Transverse colon (tissue), 4 donors: ENCODE measurements around the gene CDC42EP3.

Experiments used
- EP300 ChIP-seq: sonication (generic); formaldehyde crosslinking; IDR thresholded peaks from one replicate; pipeline ENCODE4 v1.6.1; 2017; ENCODE audit warnings: antibody characterized with exemption, low read depth
- POLR2A ChIP-seq: fragments of 450-650 bp; IDR thresholded peaks from one replicate; pipeline ENCODE4 v1.6.1; 2016; ENCODE audit warnings: antibody characterized with exemption, mild to moderate bottlenecking, moderate library complexity
- POLR2AphosphoS5 ChIP-seq, 3 donors: sonication (generic); formaldehyde crosslinking; IDR thresholded peaks; one replicate each; pipeline ENCODE4 v1.6.1; 2016; ENCODE audit warnings: antibody characterized with exemption in 3 of 3
- TF ChIP-seq, protein P1 (sequence below), 5 experiments: fragments of 200-600 bp in 3 of 5; fragments of 450-650 bp in 2 of 5; sonication (generic) in 3 of 5; IDR thresholded peaks; 1 replicate in 2 of 5; 2 replicates in 3 of 5; pipeline ENCODE4 v1.5.1; 2016 to 2017; ENCODE audit warnings: antibody characterized with exemption in 5 of 5, inconsistent platforms in 3 of 5, mild to moderate bottlenecking in 2 of 5, moderate library complexity in 1 of 5

DNA sequence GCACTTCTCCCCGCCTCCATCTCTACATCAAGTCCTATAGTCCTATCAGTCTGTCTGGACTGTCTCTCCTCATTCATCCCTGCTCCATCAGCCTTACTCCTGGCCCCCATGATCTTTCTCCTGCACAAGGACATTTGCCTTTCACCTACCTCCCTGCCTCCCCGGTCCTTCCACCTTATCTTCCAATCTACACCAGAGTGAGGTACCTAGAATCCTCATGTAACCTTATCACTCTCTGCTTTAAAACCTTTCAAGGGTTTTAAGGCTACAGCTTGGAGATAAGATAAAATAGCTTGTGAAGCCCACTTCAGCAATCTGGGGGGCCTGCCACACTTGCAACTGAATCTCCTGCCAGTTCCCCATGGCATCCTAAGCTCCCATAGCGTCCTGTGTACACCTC lies 12.8 kb downstream of the CDC42EP3 start:
- TF ChIP-seq, protein P1, sequence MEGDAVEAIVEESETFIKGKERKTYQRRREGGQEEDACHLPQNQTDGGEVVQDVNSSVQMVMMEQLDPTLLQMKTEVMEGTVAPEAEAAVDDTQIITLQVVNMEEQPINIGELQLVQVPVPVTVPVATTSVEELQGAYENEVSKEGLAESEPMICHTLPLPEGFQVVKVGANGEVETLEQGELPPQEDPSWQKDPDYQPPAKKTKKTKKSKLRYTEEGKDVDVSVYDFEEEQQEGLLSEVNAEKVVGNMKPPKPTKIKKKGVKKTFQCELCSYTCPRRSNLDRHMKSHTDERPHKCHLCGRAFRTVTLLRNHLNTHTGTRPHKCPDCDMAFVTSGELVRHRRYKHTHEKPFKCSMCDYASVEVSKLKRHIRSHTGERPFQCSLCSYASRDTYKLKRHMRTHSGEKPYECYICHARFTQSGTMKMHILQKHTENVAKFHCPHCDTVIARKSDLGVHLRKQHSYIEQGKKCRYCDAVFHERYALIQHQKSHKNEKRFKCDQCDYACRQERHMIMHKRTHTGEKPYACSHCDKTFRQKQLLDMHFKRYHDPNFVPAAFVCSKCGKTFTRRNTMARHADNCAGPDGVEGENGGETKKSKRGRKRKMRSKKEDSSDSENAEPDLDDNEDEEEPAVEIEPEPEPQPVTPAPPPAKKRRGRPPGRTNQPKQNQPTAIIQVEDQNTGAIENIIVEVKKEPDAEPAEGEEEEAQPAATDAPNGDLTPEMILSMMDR (IDR thresholded peaks at IDR 0.05) = no peak
- TF ChIP-seq POLR2AphosphoS5 (IDR thresholded peaks at IDR 0.05) (no peak), POLR2A (no peak), EP300 (no peak)
